ENCODE data around the gene TMEM127.
A peak's percentile ranks its signal among the peaks of the same experiment; 100 is the strongest.

The TMEM127 gene

GRCh38 chr2:96305979-96306308 is 40.1 kb upstream of the TMEM127 start:
- TF ChIP-seq REST (IDR thresholded peaks at IDR 0.05; ENCODE audit: insufficient read depth in 1 of 2, low read depth in 2 of 2, low read length in 2 of 2) (no peak), POLR2AphosphoS5 (IDR thresholded peaks at IDR 0.05; ENCODE audit: low read depth, low read length) (no peak), TAF1 (IDR thresholded peaks at IDR 0.05; ENCODE audit: borderline replicate concordance, insufficient read depth, low read length) (no peak), FOXP2 (optimal IDR thresholded peaks at IDR 0.05; ENCODE audit: borderline replicate concordance, extremely low read depth, extremely low read length, insufficient read depth) (no peak), SIN3A (IDR thresholded peaks at IDR 0.05; ENCODE audit: borderline replicate concordance, insufficient read depth, low read length) (no peak)

GRCh38 chr2:96305091-96305978 is 39.5 kb upstream of the TMEM127 start, which contains the start of gene SNRNP200:
Gene SNRNP200 (minus strand): TSS chr2:96305546. CDS start chr2:96305437, 109 bp downstream.
- TF ChIP-seq TAF1 (IDR thresholded peaks at IDR 0.05; ENCODE audit: borderline replicate concordance, insufficient read depth, low read length) (peak; percentile 56; the same call in 1 of the 2 replicates), FOXP2 (optimal IDR thresholded peaks at IDR 0.05; ENCODE audit: borderline replicate concordance, extremely low read depth, extremely low read length, insufficient read depth) (peak; percentile 80), SIN3A (IDR thresholded peaks at IDR 0.05; ENCODE audit: borderline replicate concordance, insufficient read depth, low read length) (0 out of 2 replicates have a peak, but pooled peaks have one; percentile 69), REST (IDR thresholded peaks at IDR 0.05; ENCODE audit: insufficient read depth in 1 of 2, low read depth in 2 of 2, low read length in 2 of 2) (no peak), POLR2AphosphoS5 (IDR thresholded peaks at IDR 0.05; ENCODE audit: low read depth, low read length) (peak; percentile 93)

- TF ChIP-seq REST (IDR thresholded peaks at IDR 0.05; ENCODE audit: insufficient read depth in 1 of 2, low read depth in 2 of 2, low read length in 2 of 2) (no peak), TAF1 (IDR thresholded peaks at IDR 0.05; ENCODE audit: borderline replicate concordance, insufficient read depth, low read length) (no peak), FOXP2 (optimal IDR thresholded peaks at IDR 0.05; ENCODE audit: borderline replicate concordance, extremely low read depth, extremely low read length, insufficient read depth) (no peak), SIN3A (IDR thresholded peaks at IDR 0.05; ENCODE audit: borderline replicate concordance, insufficient read depth, low read length) (no peak), POLR2AphosphoS5 (IDR thresholded peaks at IDR 0.05; ENCODE audit: low read depth, low read length) (no peak)
Observed at GRCh38 chr2:96304606-96305005, 38.8 kb upstream of the TMEM127 start.

- TF ChIP-seq REST (IDR thresholded peaks at IDR 0.05; ENCODE audit: insufficient read depth in 1 of 2, low read depth in 2 of 2, low read length in 2 of 2) (no peak), SIN3A (IDR thresholded peaks at IDR 0.05; ENCODE audit: borderline replicate concordance, insufficient read depth, low read length) (no peak), TAF1 (IDR thresholded peaks at IDR 0.05; ENCODE audit: borderline replicate concordance, insufficient read depth, low read length) (no peak), FOXP2 (optimal IDR thresholded peaks at IDR 0.05; ENCODE audit: borderline replicate concordance, extremely low read depth, extremely low read length, insufficient read depth) (no peak), POLR2AphosphoS5 (IDR thresholded peaks at IDR 0.05; ENCODE audit: low read depth, low read length) (no peak)
Observed at GRCh38 chr2:96301865-96302264, 36.1 kb upstream of the TMEM127 start.

Measured in PFSK-1 (cell line).